HG03103 (cell line): Measurements from ENCODE around the gene BAHCC1.

Experiments
- ATAC-seq: cut with Tn5 transposase; IDR thresholded peaks from one replicate; pipeline ENCODE4 v1.9.1; 2021; ENCODE audit warnings: low read depth; ENCODE audit not compliant: unreplicated experiment

The BAHCC1 gene

DNA sequence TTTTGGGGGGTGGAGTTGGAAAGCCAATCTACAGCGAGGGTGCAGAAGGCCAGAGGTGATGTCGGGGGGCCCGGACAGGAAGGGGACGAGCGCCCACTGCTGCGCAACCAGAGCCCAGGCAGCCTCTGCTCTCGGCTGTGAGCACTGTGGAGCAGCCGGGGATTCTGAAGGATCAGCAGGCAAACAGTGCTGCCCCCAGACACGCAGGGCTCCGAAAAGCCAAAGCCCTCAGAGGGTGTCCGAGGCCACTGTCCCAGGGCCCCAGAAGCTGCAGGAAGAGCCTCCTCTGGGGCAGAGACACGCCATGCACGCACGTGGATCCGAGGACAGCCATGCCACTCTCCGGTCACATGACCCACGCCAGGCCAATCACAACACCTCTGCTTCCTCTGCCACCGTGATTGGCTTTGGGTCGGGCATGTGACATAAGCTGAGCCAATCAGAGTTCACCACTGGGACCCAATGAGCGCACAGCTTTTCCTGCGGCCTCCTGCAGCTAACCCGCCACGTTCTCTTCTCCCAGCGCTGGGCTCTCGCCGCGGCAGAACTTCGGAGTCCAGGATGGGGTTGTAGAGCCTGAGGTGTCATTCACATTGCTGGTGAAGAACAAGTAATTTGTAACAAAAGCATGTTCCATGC lies 76.7 kb downstream of the BAHCC1 start:
- ATAC-seq = no peak

DNA sequence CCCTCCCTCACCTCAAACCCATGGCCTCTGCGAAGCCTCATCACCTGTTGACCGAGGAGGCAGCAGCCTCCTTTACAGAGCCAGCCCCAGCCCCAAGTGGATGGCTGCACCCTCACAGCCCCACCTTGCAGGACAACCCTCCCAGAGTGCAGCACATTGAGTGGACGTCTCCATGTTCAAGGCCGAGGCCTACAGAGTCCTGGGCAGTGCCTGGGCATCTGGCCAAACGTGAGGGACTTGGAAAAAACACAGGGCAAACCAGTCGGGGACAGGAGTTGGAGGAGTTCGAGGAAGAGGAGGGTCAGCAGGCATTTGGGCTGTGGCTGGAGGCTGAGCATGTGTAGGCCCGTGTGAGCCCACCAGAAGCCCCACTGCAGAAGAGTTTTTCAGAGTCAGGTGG lies 77.8 kb downstream of the BAHCC1 start:
- ATAC-seq = no peak

DNA sequence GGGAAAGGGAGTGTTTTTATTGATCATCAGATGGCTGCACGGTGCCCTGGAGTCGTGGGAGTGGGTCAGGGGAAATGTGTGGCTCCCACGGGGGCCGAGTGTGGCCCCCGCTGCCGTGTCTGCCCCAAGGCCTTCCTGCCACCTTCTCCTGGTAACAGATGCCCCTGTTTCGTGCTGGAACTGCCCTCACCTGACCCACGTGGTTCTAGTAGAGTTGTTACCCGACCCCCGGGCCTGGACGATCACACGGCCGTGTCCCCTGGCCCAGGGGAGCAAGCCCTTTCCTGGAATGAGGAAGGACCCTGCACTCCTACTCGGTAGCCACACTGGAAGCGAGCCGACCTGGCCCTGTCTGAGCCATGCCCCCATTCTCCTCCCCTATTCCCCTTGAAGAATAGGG lies 79.7 kb downstream of the BAHCC1 start:
- no peak for ATAC-seq

DNA sequence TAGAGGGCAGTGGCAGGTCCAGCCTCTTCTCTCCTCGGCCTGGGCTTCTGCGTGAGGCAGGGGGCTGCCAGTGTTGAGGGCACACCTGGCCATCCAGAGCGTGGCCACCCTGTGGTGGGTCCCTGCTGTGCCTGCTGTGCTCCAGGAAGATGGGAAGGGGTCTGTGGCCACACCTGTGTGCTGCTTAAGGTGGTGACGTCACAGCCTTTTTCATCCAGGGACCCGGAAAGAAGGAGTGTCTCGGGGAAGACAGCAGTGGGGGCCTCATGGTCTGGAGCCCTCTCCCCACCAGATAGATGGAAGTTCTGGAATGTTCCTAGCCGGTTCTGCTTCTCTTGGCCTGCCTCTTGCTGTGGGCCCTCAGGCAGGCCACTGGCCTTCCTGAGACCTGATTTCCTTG lies 80.8 kb downstream of the BAHCC1 start:
- no peak for ATAC-seq

DNA sequence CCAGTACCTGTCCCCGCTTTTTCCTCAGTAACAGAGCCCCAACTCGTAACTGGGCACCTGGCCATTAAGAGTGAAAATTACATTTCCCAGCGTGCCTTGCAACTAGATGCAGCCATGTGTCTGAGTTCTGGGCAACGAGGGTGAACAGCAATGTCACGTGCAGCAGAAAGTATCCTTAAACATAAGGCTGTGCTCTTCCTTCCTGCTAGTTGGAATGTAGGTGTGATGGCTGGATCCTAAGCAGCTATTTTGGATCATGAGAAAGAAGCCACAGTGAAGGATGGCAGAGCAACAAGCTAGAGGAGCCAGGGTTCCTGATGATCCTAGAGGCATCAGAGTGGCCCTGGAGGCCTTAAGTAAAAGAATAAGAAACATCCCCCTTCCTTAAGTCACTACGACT lies 81.4 kb downstream of the BAHCC1 start:
- ATAC-seq = no peak

DNA sequence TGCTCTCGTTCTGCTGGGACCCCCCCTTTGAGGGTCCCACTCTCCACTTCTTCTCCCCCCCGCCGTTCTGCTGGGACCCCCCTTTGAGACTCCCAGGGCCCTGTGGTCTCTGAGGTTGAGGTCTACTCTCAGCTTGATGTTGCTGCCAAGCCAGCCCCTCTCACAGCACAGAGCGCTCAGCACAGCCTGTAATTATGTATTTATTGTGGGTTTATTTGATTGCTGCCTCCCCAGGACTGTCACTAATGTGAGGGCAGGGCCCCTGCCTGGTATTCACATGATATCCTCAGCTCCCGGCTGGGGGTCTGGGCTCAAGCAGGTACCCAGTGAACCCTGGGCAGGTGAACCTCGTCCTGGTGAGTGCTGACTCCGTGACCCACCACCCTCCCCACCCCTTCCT lies 81.9 kb downstream of the BAHCC1 start:
- no peak for ATAC-seq

DNA sequence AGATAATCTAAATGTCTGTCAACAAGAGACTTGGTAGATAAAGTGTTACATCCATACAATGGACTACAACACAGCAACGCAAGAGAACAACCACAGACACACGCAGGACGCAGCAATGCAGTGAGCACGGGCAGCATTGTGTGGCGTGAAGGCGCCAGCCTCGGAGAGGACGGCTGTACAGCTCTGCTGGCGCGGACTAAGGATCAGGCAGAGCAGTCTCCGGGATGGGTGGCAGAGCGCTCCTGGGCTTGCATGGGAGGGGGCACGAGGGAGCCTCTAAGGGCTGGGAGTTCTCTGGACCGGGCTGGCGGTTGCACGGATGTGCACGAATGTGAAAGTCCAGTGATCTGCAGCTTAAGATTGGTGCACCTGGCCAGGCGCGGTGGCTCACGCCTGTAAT lies 82.9 kb downstream of the BAHCC1 start:
- no peak for ATAC-seq

DNA sequence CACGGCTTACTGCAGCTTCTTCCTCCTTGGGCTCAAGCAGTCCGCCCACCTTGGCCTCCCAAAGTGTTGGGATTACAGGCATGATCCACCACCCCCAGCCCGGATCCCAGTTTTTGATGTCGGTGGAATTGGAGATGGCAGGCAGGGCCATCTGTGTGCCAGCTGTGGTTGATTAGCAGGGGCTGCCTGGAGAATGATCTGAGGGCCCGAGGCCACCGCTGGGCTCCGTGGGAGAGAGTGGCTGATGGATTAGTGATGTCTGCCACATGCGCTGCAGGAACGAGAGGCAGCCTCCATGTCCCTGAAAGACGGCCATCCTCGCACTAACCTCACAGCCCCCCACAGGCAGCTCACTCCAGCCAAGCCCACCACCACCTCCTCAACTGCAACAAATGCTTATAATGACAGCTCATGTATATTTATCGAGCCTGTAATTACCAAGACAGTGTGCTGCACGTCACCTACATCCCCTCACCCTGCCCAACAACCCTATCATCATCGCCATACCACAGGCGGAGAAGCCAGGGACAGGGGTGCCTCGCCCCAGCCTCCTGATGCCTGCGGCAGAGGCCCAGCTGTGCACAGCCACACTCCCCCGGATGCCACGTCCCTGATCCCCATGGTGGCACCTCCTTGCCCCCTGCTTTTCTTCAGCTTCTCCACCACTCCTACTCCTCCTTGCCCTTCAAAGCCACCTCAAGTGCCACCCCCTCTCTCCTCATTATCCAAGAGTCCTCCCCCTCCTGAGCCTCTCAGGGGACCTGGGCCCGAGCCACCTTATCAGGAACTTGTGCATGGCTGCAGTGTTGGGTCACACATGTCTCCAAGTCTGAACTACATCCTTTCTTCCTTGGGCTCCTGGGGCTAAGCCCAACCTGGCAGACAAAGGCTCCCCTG lies 84.2 kb downstream of the BAHCC1 start:
- no peak for ATAC-seq

DNA sequence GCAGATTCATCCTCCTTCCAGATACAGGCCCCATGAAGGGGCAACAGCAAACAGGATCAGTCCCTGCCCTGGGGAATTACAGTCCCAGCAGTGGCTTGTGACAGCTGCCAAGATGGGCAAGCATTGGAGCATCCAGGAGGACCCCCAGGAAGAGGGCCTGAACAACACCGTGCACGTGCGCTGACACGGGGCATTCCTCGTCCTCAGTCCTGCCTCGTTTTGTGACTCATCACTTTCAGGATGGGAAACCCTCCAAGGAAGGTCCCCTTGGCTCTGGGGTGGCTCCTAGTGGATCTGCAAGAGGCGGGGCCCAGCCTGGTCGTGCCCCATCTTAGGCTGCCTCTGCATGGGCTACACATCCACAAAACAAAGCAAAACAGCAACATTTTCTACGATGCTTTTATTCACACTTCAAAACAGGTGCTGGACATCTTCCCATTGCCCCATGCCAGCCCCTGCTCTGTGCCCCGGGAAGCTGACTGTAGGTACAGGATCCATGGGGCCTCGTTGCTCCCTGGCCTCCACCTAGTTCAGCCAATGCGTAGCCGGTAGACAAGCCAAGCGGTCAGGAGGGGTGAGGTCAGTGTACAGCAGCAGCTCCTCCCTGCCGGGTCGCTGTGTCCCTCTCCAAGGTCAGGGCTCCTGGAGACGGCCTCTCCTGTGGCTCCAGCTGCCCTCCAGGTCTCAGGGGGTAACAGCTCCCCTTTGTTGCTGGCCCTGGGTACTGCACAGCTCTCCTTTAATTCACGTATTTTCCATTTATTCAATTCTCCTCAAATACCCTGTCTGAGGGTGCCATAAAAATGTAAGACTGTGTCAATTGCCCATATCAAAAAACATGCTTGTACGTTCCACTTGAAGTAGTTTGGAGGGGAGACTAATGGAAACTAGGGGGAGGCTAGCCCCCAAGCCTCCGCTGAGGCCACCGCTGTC lies 85.1 kb downstream of the BAHCC1 start:
- ATAC-seq = no peak

DNA sequence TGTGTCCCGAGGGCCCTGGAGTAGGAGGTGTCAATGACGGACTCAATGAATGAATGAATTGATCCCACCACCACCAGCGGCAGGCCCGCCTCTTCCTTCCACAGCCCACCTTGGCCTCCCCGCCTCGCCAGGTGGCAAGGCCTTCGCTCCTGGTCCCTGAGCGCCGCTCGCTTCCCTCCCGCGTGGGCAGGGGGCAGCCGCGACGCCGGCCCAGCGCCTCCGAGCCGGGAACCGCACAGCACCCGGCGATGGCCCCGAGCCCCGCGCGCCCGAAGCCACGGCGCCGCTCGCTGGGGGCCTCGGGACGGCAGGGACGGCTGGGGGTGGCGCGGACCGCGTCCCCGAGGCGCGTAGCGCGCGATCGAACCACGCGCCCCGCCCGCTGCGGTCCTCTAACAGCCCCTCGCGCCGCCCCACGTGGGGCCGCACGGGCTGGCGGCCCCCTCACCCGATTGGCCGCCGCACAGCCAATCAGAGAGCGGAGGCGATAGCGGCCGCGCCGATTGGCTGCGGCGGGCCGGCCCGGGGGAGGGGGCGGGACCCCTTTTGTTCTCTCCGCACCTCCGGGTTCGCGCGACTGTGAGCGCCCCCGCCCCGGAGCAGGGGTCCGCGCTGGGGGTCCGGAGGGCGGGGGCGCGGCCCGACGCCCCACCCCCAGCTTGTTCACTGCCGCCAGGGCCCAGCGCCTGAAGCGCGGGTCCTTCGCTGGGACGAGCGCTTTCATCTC lies 86.0 kb downstream of the BAHCC1 start:
- no peak for ATAC-seq

DNA sequence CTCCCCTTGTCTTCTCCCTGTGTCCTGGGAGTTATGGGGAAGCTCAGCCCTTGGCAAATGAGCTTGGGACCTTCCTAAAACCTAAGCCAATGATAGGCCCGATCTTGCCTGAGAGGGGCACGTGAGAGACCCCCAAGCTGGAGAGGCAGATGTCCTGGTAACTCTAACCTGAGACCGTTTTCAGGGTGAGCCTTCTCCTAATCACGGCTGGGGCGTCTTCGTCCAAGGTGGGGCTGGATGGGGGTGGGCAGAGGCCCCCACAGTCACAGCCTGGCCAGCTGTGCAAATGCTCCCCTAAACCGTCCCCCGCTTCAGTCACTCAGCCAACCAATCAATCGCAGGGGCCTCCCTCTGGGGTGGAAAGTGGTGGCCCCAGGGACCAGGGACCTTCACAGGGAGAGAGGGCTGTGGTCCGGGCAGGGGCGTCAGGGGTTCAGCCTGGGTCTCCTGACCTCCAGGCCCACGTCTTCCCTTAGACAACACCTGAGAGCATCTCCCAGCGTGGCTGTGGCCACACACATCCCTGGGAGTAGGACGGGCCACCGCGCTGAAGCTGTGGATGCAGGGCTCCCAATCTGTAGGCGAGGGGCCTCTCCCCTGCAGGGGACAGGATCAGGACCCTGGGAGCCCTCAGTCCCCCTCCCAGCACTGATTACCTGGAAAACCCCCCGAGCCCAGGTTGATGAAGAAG lies 86.7 kb downstream of the BAHCC1 start:
- ATAC-seq = no peak

DNA sequence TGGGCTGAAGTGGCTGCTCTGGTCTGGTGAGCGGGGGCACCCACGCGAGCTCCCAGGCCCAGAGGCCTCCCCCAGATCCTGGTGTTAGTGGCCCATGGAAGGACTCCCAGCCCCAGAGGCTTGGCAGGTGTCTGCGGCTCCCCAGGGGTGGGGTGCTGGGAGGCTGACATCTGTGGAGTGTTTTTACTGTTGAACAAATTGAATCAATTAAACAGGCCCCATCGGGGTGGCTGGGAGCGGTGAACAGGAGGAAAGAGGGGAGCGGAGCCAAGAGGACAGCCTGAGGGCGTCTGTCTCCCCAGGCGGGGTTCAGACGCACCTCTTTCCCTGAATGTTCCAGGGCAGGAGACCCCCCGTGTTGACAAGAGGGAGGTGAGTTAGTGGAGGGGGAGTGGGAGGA lies 87.4 kb downstream of the BAHCC1 start:
- ATAC-seq = no peak

DNA sequence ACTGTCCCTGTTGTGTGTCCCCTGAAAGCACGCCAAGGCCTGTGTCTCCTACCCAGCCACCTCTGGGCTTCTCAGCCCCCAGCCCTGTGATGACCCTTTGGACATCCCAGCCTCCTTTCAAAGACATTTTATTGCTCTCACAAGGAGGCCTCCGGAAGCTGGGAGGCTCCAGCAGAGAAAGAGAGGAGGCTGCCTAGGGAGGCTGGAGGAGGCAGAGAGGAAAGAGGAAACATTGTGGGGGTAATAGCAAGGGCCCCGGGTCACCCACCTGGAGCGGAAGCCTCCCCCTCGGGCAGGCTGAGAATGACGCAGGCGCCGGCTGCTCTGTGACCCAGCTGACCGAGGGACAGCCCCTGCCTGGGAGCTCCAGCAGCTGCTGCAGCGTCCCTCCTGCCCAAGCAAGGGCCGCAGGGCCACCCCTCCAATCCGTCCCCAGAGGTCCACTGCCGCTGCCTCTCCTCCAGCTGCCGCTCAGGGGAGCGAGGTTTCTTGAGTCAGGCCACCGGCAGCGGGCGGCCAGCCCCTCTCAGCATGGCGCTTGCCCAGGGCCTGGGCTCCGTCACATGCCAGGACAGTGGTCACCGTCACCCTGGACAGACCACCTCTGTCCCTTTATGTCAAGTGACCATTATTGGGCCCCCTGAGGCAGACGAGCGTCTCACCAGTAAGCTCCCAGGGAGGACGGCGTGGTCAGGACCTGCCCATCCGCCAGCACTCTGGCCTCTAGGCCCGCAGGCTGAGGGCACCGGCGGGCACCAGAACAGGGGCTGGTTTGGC lies 88.0 kb downstream of the BAHCC1 start:
- no peak for ATAC-seq

DNA sequence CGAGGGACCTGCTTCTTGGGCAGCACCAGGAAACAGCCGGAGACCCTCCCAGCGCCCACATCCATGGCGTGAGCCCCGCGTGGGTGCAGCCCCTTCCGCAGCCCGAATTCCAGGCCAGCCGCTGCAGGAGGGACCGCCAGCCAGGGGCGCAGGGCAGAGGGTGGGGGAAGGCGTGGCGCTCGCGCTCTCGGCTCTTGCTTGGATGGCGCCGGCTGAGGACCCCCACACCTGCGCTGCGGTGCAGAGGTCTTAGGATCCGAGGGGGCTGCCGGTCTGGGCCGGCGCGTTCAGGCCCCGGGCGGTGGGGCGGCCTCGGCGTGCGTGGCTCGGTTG lies 88.6 kb downstream of the BAHCC1 start:
- ATAC-seq = no peak

DNA sequence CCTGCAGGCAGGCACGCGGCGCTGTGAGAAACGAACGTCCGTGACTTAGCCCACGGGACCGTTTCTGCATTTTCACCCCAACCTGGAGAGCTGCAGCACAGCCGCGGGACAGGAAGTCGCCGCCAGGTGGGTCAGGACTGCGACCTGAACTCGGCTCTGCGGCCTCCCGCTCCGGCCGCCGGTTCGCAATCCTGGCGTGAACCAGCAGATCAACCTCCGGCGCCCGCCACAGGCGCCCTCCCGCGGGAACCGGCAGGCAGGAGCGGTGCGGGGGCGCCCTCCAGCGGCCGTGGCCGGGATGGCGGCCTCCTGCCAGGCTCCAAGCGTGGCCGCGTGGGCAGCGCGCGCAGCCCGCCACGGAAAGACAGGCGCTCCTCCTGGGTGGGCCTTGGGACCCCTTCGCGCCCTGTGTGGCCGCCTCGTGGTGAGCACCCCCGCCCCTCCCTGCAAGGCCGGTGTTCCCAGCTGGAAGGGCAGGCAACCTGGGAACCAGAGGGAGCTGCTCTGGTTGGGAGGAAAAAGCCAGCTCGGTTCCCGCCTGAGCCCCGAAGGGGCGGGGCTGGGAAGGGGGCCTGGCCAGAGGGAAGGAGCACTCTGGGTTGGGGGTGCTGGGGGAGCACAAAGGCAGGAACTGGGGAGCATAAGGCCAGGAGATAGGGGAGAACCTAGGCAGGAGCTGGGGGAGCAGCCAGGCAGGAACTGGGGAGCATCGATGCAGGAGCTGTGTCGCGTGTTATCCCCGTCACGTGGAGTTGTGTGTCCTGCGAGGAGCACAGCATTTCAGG lies 89.1 kb downstream of the BAHCC1 start:
- ATAC-seq = no peak

DNA sequence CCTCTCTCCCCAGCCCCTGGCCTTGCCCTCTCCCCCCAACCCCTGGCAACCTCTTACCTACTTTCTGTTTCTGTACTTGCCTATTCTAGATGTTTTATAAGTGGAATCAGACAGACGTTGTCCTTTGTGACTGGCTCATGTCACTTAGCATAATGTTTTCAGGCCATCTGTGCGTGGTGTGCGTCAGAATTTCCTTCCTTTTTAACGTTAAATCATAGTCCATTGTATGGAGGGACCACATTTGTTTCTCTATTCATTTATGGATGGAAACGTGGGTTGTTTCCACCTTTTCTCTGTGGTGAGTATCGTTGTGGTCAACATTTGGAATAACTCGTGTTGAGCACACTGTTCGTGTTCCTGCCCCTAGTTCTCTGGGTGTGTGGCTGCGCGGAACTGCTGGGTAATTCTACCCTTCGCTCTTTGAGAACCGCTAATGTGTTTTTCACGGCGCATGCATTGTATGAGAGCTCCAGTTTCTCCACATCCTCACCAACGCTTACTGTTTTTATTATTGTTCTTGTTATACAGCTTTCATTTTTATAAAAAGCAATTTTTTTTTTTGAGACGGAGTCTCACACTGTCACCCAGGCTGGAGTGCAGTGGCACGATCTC lies 91.0 kb downstream of the BAHCC1 start:
- ATAC-seq = no peak

DNA sequence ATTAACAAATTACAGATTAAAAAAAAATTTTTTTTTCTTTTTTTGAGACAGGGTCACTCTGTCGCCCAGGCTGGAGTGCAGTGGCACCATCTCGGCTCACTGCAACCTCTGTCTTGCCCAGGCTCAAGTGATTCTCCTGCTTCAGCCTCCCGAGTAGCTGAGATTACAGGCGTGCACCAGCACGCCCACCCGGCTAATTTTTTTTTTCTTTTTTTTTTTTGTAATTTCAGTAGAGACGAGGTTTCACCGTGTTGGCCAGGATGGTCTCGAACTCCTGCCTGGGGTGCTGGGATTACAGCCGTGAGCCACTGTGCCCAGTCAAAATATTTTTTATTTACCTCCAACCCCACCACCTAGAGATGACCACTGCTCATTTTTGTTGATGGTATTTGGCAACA lies 91.8 kb downstream of the BAHCC1 start:
- no peak for ATAC-seq
